ENCODE data around the gene HMGN2. TPM values are rescaled to one million over a fixed set of nuclear protein-coding genes. Genes with fewer than 3 reads are reported as not detected.

HMGN2 gene
- total and polyA plus RNA-seq, 2 of the 13 experiments (the other 11 are each of a cell fraction or from before 2014, with no cell fraction given) = 63.4 to 343 TPM

DNA sequence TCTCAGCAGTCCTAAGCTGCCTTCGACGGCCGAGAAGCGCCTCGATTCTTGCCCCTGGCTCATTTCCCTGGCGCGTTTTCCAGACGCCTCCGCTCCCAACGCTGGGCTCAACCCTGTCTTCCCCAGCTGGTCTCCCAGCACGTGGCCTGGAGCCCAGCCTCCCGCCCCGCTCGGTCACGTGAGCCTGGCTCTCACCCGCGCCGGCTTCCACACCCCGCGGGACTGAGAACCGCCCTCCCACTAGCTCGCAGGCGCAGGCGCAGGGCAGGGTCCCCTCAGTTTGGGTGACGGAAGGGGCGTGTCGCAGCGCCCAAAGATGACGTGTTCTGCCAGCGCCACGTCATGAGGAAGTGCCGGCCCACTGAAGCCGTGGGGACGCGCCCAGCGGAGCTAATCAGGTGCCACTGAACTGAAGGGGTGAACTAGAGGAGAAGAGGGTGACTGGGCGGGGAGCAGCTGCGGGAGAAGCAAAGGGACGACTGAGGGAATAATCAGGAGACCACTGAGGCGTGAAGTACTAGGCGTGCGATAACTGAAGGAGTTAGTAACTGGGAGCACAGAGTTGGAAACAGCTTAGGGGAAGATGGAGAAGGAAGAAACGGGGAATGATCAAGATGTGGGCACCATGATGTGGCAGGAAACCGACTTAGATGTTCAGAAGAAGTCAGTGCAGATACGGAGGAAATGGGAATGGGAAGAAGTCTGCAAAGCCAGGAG is 40.1 kb upstream of the HMGN2 start, which contains the start of gene DHDDS (continued):
- TF ChIP-seq, protein P1, sequence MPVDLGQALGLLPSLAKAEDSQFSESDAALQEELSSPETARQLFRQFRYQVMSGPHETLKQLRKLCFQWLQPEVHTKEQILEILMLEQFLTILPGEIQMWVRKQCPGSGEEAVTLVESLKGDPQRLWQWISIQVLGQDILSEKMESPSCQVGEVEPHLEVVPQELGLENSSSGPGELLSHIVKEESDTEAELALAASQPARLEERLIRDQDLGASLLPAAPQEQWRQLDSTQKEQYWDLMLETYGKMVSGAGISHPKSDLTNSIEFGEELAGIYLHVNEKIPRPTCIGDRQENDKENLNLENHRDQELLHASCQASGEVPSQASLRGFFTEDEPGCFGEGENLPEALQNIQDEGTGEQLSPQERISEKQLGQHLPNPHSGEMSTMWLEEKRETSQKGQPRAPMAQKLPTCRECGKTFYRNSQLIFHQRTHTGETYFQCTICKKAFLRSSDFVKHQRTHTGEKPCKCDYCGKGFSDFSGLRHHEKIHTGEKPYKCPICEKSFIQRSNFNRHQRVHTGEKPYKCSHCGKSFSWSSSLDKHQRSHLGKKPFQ (CRISPR knock-in tag; IDR thresholded peaks at IDR 0.05; ENCODE audit: insufficient replicate concordance) = peak; percentile 59
- TF ChIP-seq ZNF563 (CRISPR knock-in tag; IDR thresholded peaks at IDR 0.05) (peak; percentile 96), ZBTB7B (CRISPR knock-in tag; IDR thresholded peaks at IDR 0.05) (peak; percentile 86), ZNF775 (CRISPR knock-in tag; IDR thresholded peaks at IDR 0.05; ENCODE audit: borderline replicate concordance) (peak; percentile 90), GATAD2A (CRISPR knock-in tag; IDR thresholded peaks at IDR 0.05) (peak; percentile 83), HIVEP1 (CRISPR knock-in tag; IDR thresholded peaks at IDR 0.05) (peak; percentile 95), NCOA5 (CRISPR knock-in tag; IDR thresholded peaks at IDR 0.05) (no peak), CC2D1A (CRISPR knock-in tag; IDR thresholded peaks at IDR 0.05) (no peak), HNRNPLL (IDR thresholded peaks at IDR 0.05; ENCODE audit: low read depth, low read length, poor library complexity, severe bottlenecking) (peak; percentile 53), KMT2A (CRISPR knock-in tag; IDR thresholded peaks at IDR 0.05) (peak; percentile 89), SAP130 (CRISPR knock-in tag; IDR thresholded peaks at IDR 0.05; ENCODE audit: low read depth) (peak; percentile 99), TBX3 (IDR thresholded peaks at IDR 0.05; ENCODE audit: borderline replicate concordance) (peak; percentile 60; the same call in 1 of the 2 replicates), ZNF343 (CRISPR knock-in tag; IDR thresholded peaks at IDR 0.05) (peak; percentile 69; the same call in 1 of the 2 replicates), NFE2L2 (IDR thresholded peaks at IDR 0.05; ENCODE audit: low read length) (no peak), ZNF501 (CRISPR knock-in tag; IDR thresholded peaks at IDR 0.05) (peak; percentile 93), SMAD9 (CRISPR knock-in tag; IDR thresholded peaks at IDR 0.05) (peak; percentile 96; the same call in 1 of the 2 replicates), ERF (CRISPR knock-in tag; IDR thresholded peaks at IDR 0.05) (peak; percentile 98), KDM5A (IDR thresholded peaks at IDR 0.05; ENCODE audit: borderline replicate concordance, low read length) (peak; percentile 98), ZNF713 (CRISPR knock-in tag; IDR thresholded peaks at IDR 0.05) (0 out of 2 replicates have a peak, but pooled peaks have one; percentile 48), ZMYM4 (CRISPR knock-in tag; IDR thresholded peaks at IDR 0.05) (peak; percentile 98), CHD4 (IDR thresholded peaks at IDR 0.05; ENCODE audit: borderline replicate concordance, low read length) (no peak), SP140L (CRISPR knock-in tag; IDR thresholded peaks at IDR 0.05; ENCODE audit: borderline replicate concordance) (no peak), ZNF605 (CRISPR knock-in tag; IDR thresholded peaks at IDR 0.05) (peak; percentile 95)
- TF ChIP-seq, protein P2, sequence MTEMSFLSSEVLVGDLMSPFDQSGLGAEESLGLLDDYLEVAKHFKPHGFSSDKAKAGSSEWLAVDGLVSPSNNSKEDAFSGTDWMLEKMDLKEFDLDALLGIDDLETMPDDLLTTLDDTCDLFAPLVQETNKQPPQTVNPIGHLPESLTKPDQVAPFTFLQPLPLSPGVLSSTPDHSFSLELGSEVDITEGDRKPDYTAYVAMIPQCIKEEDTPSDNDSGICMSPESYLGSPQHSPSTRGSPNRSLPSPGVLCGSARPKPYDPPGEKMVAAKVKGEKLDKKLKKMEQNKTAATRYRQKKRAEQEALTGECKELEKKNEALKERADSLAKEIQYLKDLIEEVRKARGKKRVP (CRISPR knock-in tag; IDR thresholded peaks at IDR 0.05) = peak in 1 of 2 experiments; percentile 83; a peak in 2 of 4 replicates
- TF ChIP-seq, protein P3, sequence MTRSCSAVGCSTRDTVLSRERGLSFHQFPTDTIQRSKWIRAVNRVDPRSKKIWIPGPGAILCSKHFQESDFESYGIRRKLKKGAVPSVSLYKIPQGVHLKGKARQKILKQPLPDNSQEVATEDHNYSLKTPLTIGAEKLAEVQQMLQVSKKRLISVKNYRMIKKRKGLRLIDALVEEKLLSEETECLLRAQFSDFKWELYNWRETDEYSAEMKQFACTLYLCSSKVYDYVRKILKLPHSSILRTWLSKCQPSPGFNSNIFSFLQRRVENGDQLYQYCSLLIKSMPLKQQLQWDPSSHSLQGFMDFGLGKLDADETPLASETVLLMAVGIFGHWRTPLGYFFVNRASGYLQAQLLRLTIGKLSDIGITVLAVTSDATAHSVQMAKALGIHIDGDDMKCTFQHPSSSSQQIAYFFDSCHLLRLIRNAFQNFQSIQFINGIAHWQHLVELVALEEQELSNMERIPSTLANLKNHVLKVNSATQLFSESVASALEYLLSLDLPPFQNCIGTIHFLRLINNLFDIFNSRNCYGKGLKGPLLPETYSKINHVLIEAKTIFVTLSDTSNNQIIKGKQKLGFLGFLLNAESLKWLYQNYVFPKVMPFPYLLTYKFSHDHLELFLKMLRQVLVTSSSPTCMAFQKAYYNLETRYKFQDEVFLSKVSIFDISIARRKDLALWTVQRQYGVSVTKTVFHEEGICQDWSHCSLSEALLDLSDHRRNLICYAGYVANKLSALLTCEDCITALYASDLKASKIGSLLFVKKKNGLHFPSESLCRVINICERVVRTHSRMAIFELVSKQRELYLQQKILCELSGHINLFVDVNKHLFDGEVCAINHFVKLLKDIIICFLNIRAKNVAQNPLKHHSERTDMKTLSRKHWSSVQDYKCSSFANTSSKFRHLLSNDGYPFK (CRISPR knock-in tag; IDR thresholded peaks at IDR 0.05; ENCODE audit: borderline replicate concordance) = peak; percentile 90; the same call in 1 of the 2 replicates

Measured in HepG2 (cell line).